Measurements from ENCODE around the gene P3H2.

Gene P3H2

GRCh38 chr3:190130037-190130436, 9.3 kb upstream of the P3H2 start:
- TF ChIP-seq CTCF (IDR thresholded peaks at IDR 0.05) = no peak

DNA sequence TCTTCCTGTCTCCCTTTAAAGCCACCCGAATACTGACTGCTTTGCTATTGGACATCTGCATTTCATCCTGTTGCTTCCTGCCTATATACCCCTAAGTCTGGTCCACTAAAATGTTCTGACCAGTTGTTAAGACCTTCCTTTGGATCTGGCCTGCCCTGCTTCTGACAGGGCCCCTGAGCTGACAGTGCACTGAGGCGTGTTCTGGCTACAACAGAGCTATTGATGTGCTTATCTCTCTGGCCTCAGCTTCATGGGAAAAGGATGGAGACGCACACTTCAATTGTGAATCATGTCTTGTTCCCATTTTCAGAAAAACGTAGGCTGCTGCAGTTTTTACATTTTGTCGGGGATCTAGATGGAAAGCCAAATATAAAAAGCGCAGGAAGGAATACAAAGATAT, 7.1 kb upstream of the P3H2 start:
- no peak for TF ChIP-seq CTCF (IDR thresholded peaks at IDR 0.05)

DNA sequence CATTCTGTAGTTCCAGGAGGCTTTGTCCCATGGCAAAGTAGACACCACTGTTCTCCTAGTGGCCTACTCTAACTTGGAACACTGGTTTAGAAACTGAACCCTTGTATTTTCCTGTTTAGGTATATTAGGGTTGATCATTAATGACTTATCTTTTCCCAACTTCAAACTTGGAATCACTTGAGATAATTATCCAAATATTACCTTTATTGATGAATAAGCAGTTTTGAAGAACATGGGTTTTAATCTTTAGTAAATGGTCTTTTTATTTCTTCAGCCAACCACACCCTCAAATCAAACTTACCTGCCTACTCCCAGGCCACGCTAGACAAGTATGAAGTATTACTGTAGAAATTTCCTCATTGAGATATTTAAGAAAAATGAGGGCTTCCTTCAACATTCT, 6.5 kb upstream of the P3H2 start:
- TF ChIP-seq CTCF (IDR thresholded peaks at IDR 0.05) = no peak

- no peak for TF ChIP-seq CTCF (IDR thresholded peaks at IDR 0.05)
Observed at GRCh38 chr3:190125436-190126068, 4.9 kb upstream of the P3H2 start.

GRCh38 chr3:190124067-190124466, 3.4 kb upstream of the P3H2 start:
- no peak for TF ChIP-seq CTCF (IDR thresholded peaks at IDR 0.05)

GRCh38 chr3:190122198-190122771, 1.6 kb upstream of the P3H2 start:
- TF ChIP-seq CTCF (IDR thresholded peaks at IDR 0.05) = no peak

GRCh38 chr3:190121383-190121782, 686 bp upstream of the P3H2 start:
- no peak for TF ChIP-seq CTCF (IDR thresholded peaks at IDR 0.05)

DNA sequence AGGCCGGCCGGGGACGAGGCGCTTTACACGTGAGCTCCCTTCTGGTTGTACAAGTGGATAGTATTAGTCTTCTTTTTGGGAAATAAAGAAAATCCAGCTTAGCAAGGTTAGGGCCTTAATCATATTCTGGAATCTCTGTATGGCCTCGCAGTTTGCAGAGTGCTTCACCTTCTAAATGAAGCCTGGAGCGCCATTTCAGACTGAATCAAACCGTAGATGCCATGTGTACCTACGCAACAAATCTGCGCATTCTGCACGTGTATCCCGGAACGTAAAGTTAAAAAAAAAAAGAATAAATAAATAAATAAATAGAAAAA, 322 bp upstream of the P3H2 start:
- no peak for TF ChIP-seq CTCF (IDR thresholded peaks at IDR 0.05)

Data from LNCAP (cell line).